HL-60 (cell line): ENCODE results near the gene RASSF1.

Source experiments
- DNase-seq, 2 experiments: peaks; one replicate each; pipeline ENCODE4 v3.0.0-alpha.2; 2010 to 2020; ENCODE audit warnings: low read depth in 1 of 2, low spot score in 1 of 2
- H3K27ac ChIP-seq: fragments of 250-450 bp; sonication (Bioruptor Pico); replicated peaks from 2 replicates; pipeline ENCODE4 v1.5.1; 2020; ENCODE audit warnings: mild to moderate bottlenecking, moderate library complexity
- H3K27me3 ChIP-seq: fragments of 250-450 bp; sonication (Bioruptor Pico); 2 replicates; pipeline ENCODE4 v1.5.1; 2021; ENCODE audit warnings: mild to moderate bottlenecking, moderate library complexity; ENCODE audit not compliant: insufficient read depth, poor library complexity, severe bottlenecking
- H3K4me3 ChIP-seq: replicated peaks from 2 replicates; pipeline ENCODE4 v1.5.1; 2011; ENCODE audit warnings: mild to moderate bottlenecking, control low read depth, low read length; ENCODE audit not compliant: insufficient read depth
- CTCF ChIP-seq: IDR thresholded peaks from one replicate; pipeline ENCODE4 v1.5.1; 2011; ENCODE audit warnings: low read length, control low read depth, inconsistent platforms; ENCODE audit not compliant: insufficient read depth
- GABPA ChIP-seq: IDR thresholded peaks from 2 replicates; pipeline ENCODE4 v1.6.1; 2012; ENCODE audit warnings: low read depth
- POLR2AphosphoS5 ChIP-seq: IDR thresholded peaks from 2 replicates; pipeline ENCODE4 v1.6.1; 2012; ENCODE audit warnings: low read depth
- SPI1 ChIP-seq: IDR thresholded peaks from 2 replicates; pipeline ENCODE4 v1.6.1; 2012; ENCODE audit warnings: low read depth, mild to moderate bottlenecking, borderline replicate concordance
- long read RNA-seq: library from polyadenylated mRNA; unstranded; transcript quantifications from one replicate; pipeline ENCODE4 v2.0.0, GENCODE V29; 2020
- TF ChIP-seq, protein P1 (sequence below): IDR thresholded peaks from 2 replicates; pipeline ENCODE4 v1.6.1; 2012; ENCODE audit warnings: low read depth; ENCODE audit not compliant: insufficient replicate concordance

RASSF1 gene
- long read RNA-seq, transcript RASSF1-210 (5 exons, 1,842 nt) = minor isoform, 19 of 463 reads
- long read RNA-seq, transcript RASSF1-202 (6 exons, 1,864 nt) = minor isoform, 16 of 463 reads
- long read RNA-seq, transcript RASSF1-203 (6 exons, 1,923 nt) = major isoform, 230 of 463 reads
- long read RNA-seq, transcript RASSF1-201 (5 exons, 1,757 nt) = minor isoform, 156 of 463 reads
- long read RNA-seq, partial matches to known transcripts = 10 of 463 reads
- long read RNA-seq, other reads (novel, unspliced or antisense) = 30 of 463 reads

DNA sequence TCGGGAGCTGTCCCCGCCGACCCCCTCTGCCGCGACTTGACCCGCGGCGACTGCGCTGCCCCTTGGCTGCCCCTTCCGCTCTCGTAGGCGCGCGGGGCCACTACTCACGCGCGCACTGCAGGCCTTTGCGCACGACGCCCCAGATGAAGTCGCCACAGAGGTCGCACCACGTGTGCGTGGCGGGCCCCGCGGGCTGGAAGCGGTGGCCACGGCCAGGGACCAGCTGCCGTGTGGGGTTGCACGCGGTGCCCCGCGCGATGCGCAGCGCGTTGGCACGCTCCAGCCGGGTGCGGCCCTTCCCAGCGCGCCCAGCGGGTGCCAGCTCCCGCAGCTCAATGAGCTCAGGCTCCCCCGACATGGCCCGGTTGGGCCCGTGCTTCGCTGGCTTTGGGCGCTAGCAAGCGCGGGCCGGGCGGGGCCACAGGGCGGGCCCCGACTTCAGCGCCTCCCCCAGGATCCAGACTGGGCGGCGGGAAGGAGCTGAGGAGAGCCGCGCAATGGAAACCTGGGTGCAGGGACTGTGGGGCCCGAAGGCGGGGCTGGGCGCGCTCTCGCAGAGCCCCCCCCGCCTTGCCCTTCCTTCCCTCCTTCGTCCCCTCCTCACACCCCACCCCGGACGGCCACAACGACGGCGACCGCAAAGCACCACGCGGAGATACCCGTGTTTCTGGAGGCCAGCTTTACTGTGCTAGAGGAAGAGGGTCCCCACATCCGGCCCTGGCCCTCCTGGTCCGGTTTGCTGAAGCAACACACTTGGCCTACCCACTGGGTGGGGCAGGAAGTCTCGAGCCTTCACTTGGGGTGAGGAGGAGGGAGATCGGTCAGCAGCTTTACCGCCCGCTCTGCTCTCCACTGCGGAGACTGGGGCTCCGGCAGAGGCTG lies at the start of gene RASSF1:
Gene RASSF1, minus strand, starts transcription at position 389 of the 882 bp plus-strand sequence. Its CDS starts 31 bp downstream, at position 358.
- Histone ChIP-seq H3K4me3 (peak within 1 kb of the TSS; percentile 68), H3K27ac (peak within 1 kb of the TSS; percentile 99)

DNA sequence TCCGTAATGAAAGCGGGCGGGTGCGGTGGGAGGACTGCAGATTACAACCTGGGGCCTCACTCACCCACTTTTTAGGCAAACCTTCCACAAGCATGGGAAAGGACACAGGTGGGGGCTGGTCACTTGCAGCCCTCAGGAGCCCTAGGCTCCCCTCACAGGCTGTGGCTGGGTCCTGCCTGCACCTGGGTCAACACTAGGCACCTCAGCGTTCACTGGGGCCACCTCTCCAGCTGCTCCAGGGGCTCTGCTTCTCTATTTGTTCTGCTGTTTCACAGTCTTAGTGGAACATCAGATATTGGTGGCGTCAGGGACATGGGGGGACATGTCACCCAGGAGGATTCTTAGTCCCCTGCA lies 48.8 kb upstream of the RASSF1 start:
- no peak for DNase-seq
- TF ChIP-seq SPI1 (no peak), CTCF (no peak), GABPA (no peak), POLR2AphosphoS5 (no peak)
- TF ChIP-seq, protein P1, sequence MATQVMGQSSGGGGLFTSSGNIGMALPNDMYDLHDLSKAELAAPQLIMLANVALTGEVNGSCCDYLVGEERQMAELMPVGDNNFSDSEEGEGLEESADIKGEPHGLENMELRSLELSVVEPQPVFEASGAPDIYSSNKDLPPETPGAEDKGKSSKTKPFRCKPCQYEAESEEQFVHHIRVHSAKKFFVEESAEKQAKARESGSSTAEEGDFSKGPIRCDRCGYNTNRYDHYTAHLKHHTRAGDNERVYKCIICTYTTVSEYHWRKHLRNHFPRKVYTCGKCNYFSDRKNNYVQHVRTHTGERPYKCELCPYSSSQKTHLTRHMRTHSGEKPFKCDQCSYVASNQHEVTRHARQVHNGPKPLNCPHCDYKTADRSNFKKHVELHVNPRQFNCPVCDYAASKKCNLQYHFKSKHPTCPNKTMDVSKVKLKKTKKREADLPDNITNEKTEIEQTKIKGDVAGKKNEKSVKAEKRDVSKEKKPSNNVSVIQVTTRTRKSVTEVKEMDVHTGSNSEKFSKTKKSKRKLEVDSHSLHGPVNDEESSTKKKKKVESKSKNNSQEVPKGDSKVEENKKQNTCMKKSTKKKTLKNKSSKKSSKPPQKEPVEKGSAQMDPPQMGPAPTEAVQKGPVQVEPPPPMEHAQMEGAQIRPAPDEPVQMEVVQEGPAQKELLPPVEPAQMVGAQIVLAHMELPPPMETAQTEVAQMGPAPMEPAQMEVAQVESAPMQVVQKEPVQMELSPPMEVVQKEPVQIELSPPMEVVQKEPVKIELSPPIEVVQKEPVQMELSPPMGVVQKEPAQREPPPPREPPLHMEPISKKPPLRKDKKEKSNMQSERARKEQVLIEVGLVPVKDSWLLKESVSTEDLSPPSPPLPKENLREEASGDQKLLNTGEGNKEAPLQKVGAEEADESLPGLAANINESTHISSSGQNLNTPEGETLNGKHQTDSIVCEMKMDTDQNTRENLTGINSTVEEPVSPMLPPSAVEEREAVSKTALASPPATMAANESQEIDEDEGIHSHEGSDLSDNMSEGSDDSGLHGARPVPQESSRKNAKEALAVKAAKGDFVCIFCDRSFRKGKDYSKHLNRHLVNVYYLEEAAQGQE = no peak
- H3K27ac ChIP-seq = no peak overlapping the region
- H3K27me3 ChIP-seq = peaks cover 3% of the 10 kb centered on the region
- H3K4me3 ChIP-seq = no peak overlapping the region

More for the DNA sequence above, at the start of gene RASSF1:
- no peaks in the 10 kb centered on the region for H3K27me3 ChIP-seq
- peak; percentile 95 to 97 for DNase-seq
- TF ChIP-seq SPI1 = no peak; the same call in 1 of the 2 replicates
- TF ChIP-seq CTCF = no peak
- TF ChIP-seq, protein P1 = peak; percentile 57
- peak; percentile 65 for TF ChIP-seq GABPA
- peak; percentile 80 for TF ChIP-seq POLR2AphosphoS5

GRCh38 chr3:50388720-50389413 lies 48.2 kb upstream of the RASSF1 start:
- TF ChIP-seq POLR2AphosphoS5 = no peak
- H3K27ac ChIP-seq = no peak overlapping the region
- H3K4me3 ChIP-seq = no peak overlapping the region
- peaks cover 3% of the 10 kb centered on the region for H3K27me3 ChIP-seq
- DNase-seq = no peak
